ENCODE data around the gene MACROD2.
A peak's percentile ranks its signal among the peaks of the same experiment; 100 is the strongest.

The MACROD2 gene

GRCh38 chr20:15895126-15895525 is 1899.8 kb downstream of the MACROD2 start:
- Histone ChIP-seq H3K36me3 (peaks cover 56% of the 10 kb centered on the region), H3K4me1 (peaks cover 29% of the 10 kb centered on the region), H3K9ac (no peak overlapping the region), H4K20me1 (peaks cover 9% of the 10 kb centered on the region), H3K4me3 (no peak overlapping the region), H3K27me3 (no peaks in the 10 kb centered on the region), H3K4me2 (no peak overlapping the region), H3K9me3 (no peaks in the 10 kb centered on the region), H3K27ac (no peak overlapping the region)
- TF ChIP-seq Cebpa-rat (IDR thresholded peaks at IDR 0.05): no peak

GRCh38 chr20:15895560-15896084 is 1900.3 kb downstream of the MACROD2 start:
- peaks cover 24% of the 10 kb centered on the region for H3K4me1 ChIP-seq
- H3K9me3 ChIP-seq: no peaks in the 10 kb centered on the region
- no peak for TF ChIP-seq Cebpa-rat (IDR thresholded peaks at IDR 0.05)
- H3K27ac ChIP-seq: no peak overlapping the region
- no peak overlapping the region for H3K9ac ChIP-seq
- peaks cover 60% of the 10 kb centered on the region for H3K36me3 ChIP-seq
- no peak overlapping the region for H3K4me3 ChIP-seq
- H3K27me3 ChIP-seq: no peaks in the 10 kb centered on the region
- no peak overlapping the region for H3K4me2 ChIP-seq
- H4K20me1 ChIP-seq: peaks cover 14% of the 10 kb centered on the region

- no peak overlapping the region for H3K27ac ChIP-seq
- no peaks in the 10 kb centered on the region for H3K27me3 ChIP-seq
- peaks cover 9% of the 10 kb centered on the region; the same call in 1 of the 2 replicates for H3K4me1 ChIP-seq
- H4K20me1 ChIP-seq: peaks cover 34% of the 10 kb centered on the region
- H3K36me3 ChIP-seq: peaks cover 61% of the 10 kb centered on the region
- H3K4me3 ChIP-seq: no peak overlapping the region
- TF ChIP-seq Cebpa-rat (IDR thresholded peaks at IDR 0.05): no peak
- H3K9ac ChIP-seq: no peak overlapping the region
- no peak overlapping the region for H3K4me2 ChIP-seq
- peaks cover 18% of the 10 kb centered on the region for H3K9me3 ChIP-seq
Measured at GRCh38 chr20:15899967-15900366, 1904.7 kb downstream of the MACROD2 start.

GRCh38 chr20:15900443-15900842 is 1905.1 kb downstream of the MACROD2 start:
- peaks cover 8% of the 10 kb centered on the region; the same call in 1 of the 2 replicates for H3K4me1 ChIP-seq
- no peak overlapping the region for H3K27ac ChIP-seq
- H3K27me3 ChIP-seq: no peaks in the 10 kb centered on the region
- peaks cover 34% of the 10 kb centered on the region for H4K20me1 ChIP-seq
- no peak overlapping the region for H3K4me3 ChIP-seq
- H3K36me3 ChIP-seq: peaks cover 57% of the 10 kb centered on the region
- H3K4me2 ChIP-seq: no peak overlapping the region
- H3K9ac ChIP-seq: no peak overlapping the region
- H3K9me3 ChIP-seq: peaks cover 18% of the 10 kb centered on the region
- no peak for TF ChIP-seq Cebpa-rat (IDR thresholded peaks at IDR 0.05)

DNA sequence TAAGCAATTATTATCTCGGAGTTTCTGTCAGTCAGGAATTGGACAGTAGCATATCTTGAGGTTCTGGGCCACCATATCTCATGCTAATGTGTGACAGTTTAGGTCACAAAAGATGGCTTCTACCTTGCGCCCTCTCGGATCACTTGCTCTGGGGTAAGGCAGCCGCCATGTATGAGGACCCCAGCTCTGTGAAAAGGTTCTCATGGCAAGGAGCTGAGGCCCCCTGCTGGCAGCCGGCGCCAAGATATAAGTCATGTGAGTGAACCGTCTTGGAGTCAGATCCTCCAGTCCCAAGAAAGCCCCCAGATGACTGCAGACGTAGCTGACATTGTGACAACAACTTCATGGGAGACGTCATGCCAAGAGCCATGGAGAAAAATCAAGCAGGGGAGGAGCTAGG is 1907.2 kb downstream of the MACROD2 start:
- Histone ChIP-seq H3K27me3 (no peaks in the 10 kb centered on the region), H4K20me1 (peaks cover 41% of the 10 kb centered on the region), H3K4me1 (no peaks in the 10 kb centered on the region), H3K27ac (no peak overlapping the region), H3K4me2 (no peak overlapping the region), H3K36me3 (peaks cover 73% of the 10 kb centered on the region), H3K9ac (no peak overlapping the region), H3K4me3 (no peak overlapping the region), H3K9me3 (peaks cover 18% of the 10 kb centered on the region)
- no peak for TF ChIP-seq Cebpa-rat (IDR thresholded peaks at IDR 0.05)

- Histone ChIP-seq H3K27ac (no peak overlapping the region), H3K4me3 (no peak overlapping the region), H4K20me1 (peaks cover 34% of the 10 kb centered on the region), H3K36me3 (peaks cover 88% of the 10 kb centered on the region), H3K4me2 (no peak overlapping the region), H3K27me3 (no peaks in the 10 kb centered on the region), H3K9me3 (peaks cover 46% of the 10 kb centered on the region), H3K9ac (no peak overlapping the region), H3K4me1 (no peaks in the 10 kb centered on the region)
- no peak for TF ChIP-seq Cebpa-rat (IDR thresholded peaks at IDR 0.05)
Measured at GRCh38 chr20:15905661-15906060, 1910.3 kb downstream of the MACROD2 start.

- peaks cover 26% of the 10 kb centered on the region for H4K20me1 ChIP-seq
- no peak overlapping the region for H3K4me3 ChIP-seq
- no peaks in the 10 kb centered on the region for H3K4me1 ChIP-seq
- H3K27me3 ChIP-seq: no peaks in the 10 kb centered on the region
- peaks cover 77% of the 10 kb centered on the region for H3K36me3 ChIP-seq
- H3K9ac ChIP-seq: no peak overlapping the region
- H3K27ac ChIP-seq: no peak overlapping the region
- H3K4me2 ChIP-seq: no peak overlapping the region
- no peak for TF ChIP-seq Cebpa-rat (IDR thresholded peaks at IDR 0.05)
- H3K9me3 ChIP-seq: peaks cover 53% of the 10 kb centered on the region
Measured at GRCh38 chr20:15909995-15910394, 1914.7 kb downstream of the MACROD2 start.

GRCh38 chr20:15911581-15911980 is 1916.3 kb downstream of the MACROD2 start:
- peaks cover 68% of the 10 kb centered on the region for H3K9me3 ChIP-seq
- no peak for TF ChIP-seq Cebpa-rat (IDR thresholded peaks at IDR 0.05)
- H3K27me3 ChIP-seq: no peaks in the 10 kb centered on the region
- H3K4me3 ChIP-seq: no peak overlapping the region
- no peak overlapping the region for H3K9ac ChIP-seq
- H3K27ac ChIP-seq: no peak overlapping the region
- H3K4me2 ChIP-seq: no peak overlapping the region
- H4K20me1 ChIP-seq: peaks cover 19% of the 10 kb centered on the region
- peaks cover 82% of the 10 kb centered on the region for H3K36me3 ChIP-seq
- H3K4me1 ChIP-seq: no peaks in the 10 kb centered on the region

DNA sequence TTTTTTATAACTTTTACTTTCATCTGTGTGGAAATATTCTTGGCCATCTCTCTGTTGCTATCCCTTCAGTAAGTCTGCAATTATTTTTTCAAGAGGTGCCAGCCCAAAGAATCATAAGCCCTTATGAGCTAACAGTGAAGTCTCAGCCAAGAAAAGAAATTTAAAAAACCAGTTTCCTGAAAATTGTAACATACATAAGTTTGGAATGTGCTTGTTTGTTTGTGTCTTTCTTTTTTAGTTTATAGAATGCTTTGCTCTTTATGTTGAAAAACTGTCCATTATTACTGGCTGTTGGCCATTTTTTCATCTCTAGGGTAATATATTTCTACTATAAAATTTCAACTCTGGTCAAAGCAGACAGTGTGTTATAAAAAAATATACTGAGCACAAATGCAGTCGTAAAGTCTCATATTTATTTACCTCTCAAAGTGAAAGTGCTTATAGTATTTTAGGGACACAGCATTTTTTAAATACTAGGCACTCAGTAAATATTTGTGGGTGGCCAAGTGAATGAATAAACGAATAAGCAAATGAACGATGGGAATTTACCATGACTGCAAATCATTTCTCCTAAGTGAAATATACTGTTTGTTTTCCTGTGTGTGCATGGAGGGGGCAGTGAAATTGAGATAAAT is 1918.2 kb downstream of the MACROD2 start:
- no peaks in the 10 kb centered on the region for H3K27me3 ChIP-seq
- peaks cover 13% of the 10 kb centered on the region for H3K4me1 ChIP-seq
- no peak overlapping the region for H3K4me3 ChIP-seq
- no peak overlapping the region for H3K4me2 ChIP-seq
- H3K9ac ChIP-seq: no peak overlapping the region
- H3K36me3 ChIP-seq: peaks cover 72% of the 10 kb centered on the region
- no peak for TF ChIP-seq Cebpa-rat (IDR thresholded peaks at IDR 0.05)
- H3K27ac ChIP-seq: no peak overlapping the region
- H3K9me3 ChIP-seq: peaks cover 65% of the 10 kb centered on the region
- H4K20me1 ChIP-seq: peaks cover 12% of the 10 kb centered on the region; the same call in 1 of the 2 replicates

DNA sequence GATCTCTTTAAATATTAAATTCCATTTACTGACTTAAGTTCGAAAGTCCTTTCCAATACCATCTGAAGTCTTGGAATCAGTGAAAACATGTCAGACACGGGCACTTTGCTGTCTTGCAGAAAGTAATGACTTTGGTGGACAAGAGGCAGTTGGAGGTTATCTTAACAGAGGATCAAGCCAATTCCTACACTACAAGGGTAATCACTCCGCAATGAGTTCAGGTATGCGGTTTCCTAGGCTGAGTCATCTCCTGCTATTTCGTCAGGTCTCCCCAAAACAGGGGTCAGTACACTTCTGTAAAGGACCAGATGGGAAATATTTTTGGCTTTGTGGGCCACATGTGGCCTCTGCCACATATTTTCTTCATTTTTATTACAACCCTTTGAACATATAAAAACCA is 1921.3 kb downstream of the MACROD2 start:
- H4K20me1 ChIP-seq: peaks cover 12% of the 10 kb centered on the region; the same call in 1 of the 2 replicates
- H3K9me3 ChIP-seq: peaks cover 38% of the 10 kb centered on the region
- no peaks in the 10 kb centered on the region for H3K27me3 ChIP-seq
- H3K36me3 ChIP-seq: peaks cover 51% of the 10 kb centered on the region
- TF ChIP-seq Cebpa-rat (IDR thresholded peaks at IDR 0.05): no peak
- no peak overlapping the region for H3K4me3 ChIP-seq
- 0 out of 2 replicates have a peak overlapping the region, but pooled peaks have one; percentile 12 for H3K27ac ChIP-seq
- no peak overlapping the region for H3K9ac ChIP-seq
- H3K4me1 ChIP-seq: peaks cover 44% of the 10 kb centered on the region
- no peak overlapping the region for H3K4me2 ChIP-seq

Data from BLaER1 (cell line).